GM12878 (cell line): Measurements from ENCODE around the gene LKAAEAR1. TPM values are rescaled to one million over a fixed set of nuclear protein-coding genes. Genes with fewer than 3 reads are reported as not detected.
A peak's percentile ranks its signal among the peaks of the same experiment; 100 is the strongest.

Source experiments
- ATAC-seq: fragments of 200-7000 bp; cut with Tn5 transposase; 3 replicates; pipeline ENCODE4 v1.9.1; 2020; ENCODE audit warnings: mild to moderate bottlenecking, moderate library complexity
- BruUV-seq: library from RNA; stranded (reverse); fragments of 400-500 nt; replicated peaks from 2 replicates; lab custom pipeline; 2021; lab: Mats Ljungman, UMichigan
- CTCF ChIA-PET: fragments of 300-600 bp; sonication (Branson Sonifier 250); formaldehyde crosslinking; extraction: SDS; loops from one replicate; lab custom pipeline; 2021; ENCODE audit warnings: inconsistent platforms; lab: Yijun Ruan, JAX
- POLR2A ChIA-PET: fragments of 350-600 bp; formaldehyde crosslinking; extraction: SDS; loops from one replicate; lab custom pipeline; 2021; ENCODE audit warnings: inconsistent platforms; lab: Charles Lee
- RAD21 ChIA-PET: fragments of 300-600 bp; sonication (Branson Sonifier 250); formaldehyde crosslinking; loops from one replicate; lab custom pipeline; 2023; ENCODE audit warnings: antibody characterized with exemption; ENCODE audit not compliant: unreplicated experiment; lab: Charles Lee
- SMC1A ChIA-PET: fragments of 300-600 bp; sonication (Branson Sonifier 250); formaldehyde crosslinking; loops from one replicate; lab custom pipeline; 2023; ENCODE audit not compliant: unreplicated experiment, uncharacterized antibody; lab: Charles Lee
- DNase-seq: peaks from one replicate; pipeline ENCODE4 v3.0.0-alpha.2; 2011; ENCODE audit warnings: low read depth, low spot score
- FAIRE-seq: peaks from 3 replicates; lab custom pipeline; 2011; peaks lifted over from hg19 to GRCh38; lab: Jason Lieb, UNC
- H2AFZ ChIP-seq: 2 replicates; pipeline ENCODE4 v1.6.0; 2011; ENCODE audit warnings: low read depth, low read length, control low read depth; ENCODE audit not compliant: control insufficient read depth
- H3K27ac ChIP-seq: 2 replicates; pipeline ENCODE4 v1.5.1; 2011; ENCODE audit warnings: control low read depth; ENCODE audit not compliant: control insufficient read depth, insufficient read depth
- H3K27me3 ChIP-seq, 2 experiments: replicated peaks in 1 of 2; 2 replicates each; pipeline versions ENCODE4 v1.6.0 to v1.6.1; 2011; ENCODE audit warnings: low read length in 1 of 2; ENCODE audit not compliant: control insufficient read depth in 2 of 2, insufficient read depth in 2 of 2
- H3K36me3 ChIP-seq, 2 experiments: 2 replicates each; pipeline ENCODE4 v1.5.1; 2011; ENCODE audit warnings: low read length in 1 of 2; ENCODE audit not compliant: control insufficient read depth in 2 of 2, insufficient read depth in 2 of 2
- H3K4me1 ChIP-seq: 2 replicates; pipeline ENCODE4 v1.6.1; 2011; ENCODE audit warnings: mild to moderate bottlenecking, low read length, moderate library complexity, mixed read lengths; ENCODE audit not compliant: control insufficient read depth, insufficient read depth
- H3K4me2 ChIP-seq: 2 replicates; pipeline ENCODE4 v1.6.0; 2011; ENCODE audit warnings: control low read depth; ENCODE audit not compliant: control insufficient read depth, insufficient read depth
- H3K4me3 ChIP-seq: fragments of 200-600 bp; sonication (generic); 2 replicates; pipeline ENCODE4 v1.5.1; 2016
- H3K79me2 ChIP-seq: 2 replicates; pipeline ENCODE4 v1.6.0; 2011; ENCODE audit warnings: low read length; ENCODE audit not compliant: control insufficient read depth, insufficient read depth
- H3K9ac ChIP-seq: 2 replicates; pipeline ENCODE4 v1.8.0; 2011; ENCODE audit warnings: low read length, control low read depth, mixed read lengths; ENCODE audit not compliant: control insufficient read depth, insufficient read depth
- H3K9me3 ChIP-seq: replicated peaks from 3 replicates; pipeline ENCODE4 v1.5.1; 2011; ENCODE audit warnings: mild to moderate bottlenecking, low read length; ENCODE audit not compliant: control insufficient read depth, insufficient read depth
- H4K20me1 ChIP-seq: 2 replicates; pipeline ENCODE4 v1.6.0; 2011; ENCODE audit not compliant: control insufficient read depth, insufficient read depth
- ATF2 ChIP-seq: IDR thresholded peaks from 2 replicates; pipeline ENCODE4 v1.6.1; 2012; ENCODE audit warnings: low read length, inconsistent platforms
- BHLHE40 ChIP-seq, 2 experiments: fragments of 450-650 bp in 1 of 2; IDR thresholded peaks; 2 replicates each; pipeline ENCODE4 v1.6.1; 2011 to 2017; ENCODE audit warnings: low read depth in 2 of 2, borderline replicate concordance in 1 of 2, improper control_type of control experiment in 1 of 2, low read length in 1 of 2, mild to moderate bottlenecking in 1 of 2
- CBX5 ChIP-seq: sonication (generic); IDR thresholded peaks from 2 replicates; pipeline ENCODE4 v1.6.1; 2016; ENCODE audit warnings: low read depth, moderate library complexity, mild to moderate bottlenecking, inconsistent platforms
- EGR1 ChIP-seq, 2 experiments: IDR thresholded peaks; 1 replicate in 1 of 2; 2 replicates in 1 of 2; pipeline ENCODE4 v1.6.1; 2011 to 2012; ENCODE audit warnings: low read depth in 2 of 2, low read length in 2 of 2, borderline replicate concordance in 1 of 2, mild to moderate bottlenecking in 1 of 2, moderate library complexity in 1 of 2
- EP300 ChIP-seq, 2 experiments: fragments of 150-350 bp in 1 of 2; IDR thresholded peaks; 2 replicates each; pipeline ENCODE4 v1.6.1; 2011 to 2012; ENCODE audit warnings: low read depth in 2 of 2, low read length in 2 of 2, borderline replicate concordance in 1 of 2, improper control_type of control experiment in 1 of 2, inconsistent platforms in 1 of 2; ENCODE audit not compliant: control insufficient read depth in 1 of 2
- FOS ChIP-seq: IDR thresholded peaks from 3 replicates; pipeline ENCODE4 v1.6.1; 2011; ENCODE audit warnings: borderline replicate concordance; ENCODE audit not compliant: insufficient read length; ENCODE audit errors: extremely low read depth
- HDGF ChIP-seq: fragments of 450-650 bp; IDR thresholded peaks from 2 replicates; pipeline ENCODE4 v1.6.1; 2016; ENCODE audit warnings: antibody characterized with exemption
- HSF1 ChIP-seq: fragments of 150-350 bp; IDR thresholded peaks from 2 replicates; pipeline ENCODE4 v1.6.1; 2014; ENCODE audit warnings: mild to moderate bottlenecking, low read depth, low read length
- IKZF1 ChIP-seq: fragments of 450-650 bp; conservative IDR thresholded peaks from 2 replicates; pipeline ENCODE4 v1.6.1; 2017; ENCODE audit warnings: antibody characterized with exemption, mild to moderate bottlenecking
- IKZF2 ChIP-seq, 2 experiments: fragments of 450-650 bp; IDR thresholded peaks; 2 replicates each; pipeline ENCODE4 v1.6.1; 2017; ENCODE audit warnings: mild to moderate bottlenecking in 2 of 2, moderate library complexity in 2 of 2
- NFIC ChIP-seq: IDR thresholded peaks from 2 replicates; pipeline ENCODE4 v1.6.1; 2012; ENCODE audit warnings: low read depth, mild to moderate bottlenecking, inconsistent platforms, low read length, moderate library complexity
- NFYB ChIP-seq: IDR thresholded peaks from 2 replicates; pipeline ENCODE4 v1.6.1; 2011; ENCODE audit warnings: low read depth, mild to moderate bottlenecking, low read length, improper control_type of control experiment, moderate library complexity; ENCODE audit not compliant: insufficient read depth
- PBX3 ChIP-seq: IDR thresholded peaks from 2 replicates; pipeline ENCODE4 v1.6.1; 2011; ENCODE audit warnings: mild to moderate bottlenecking, low read depth, low read length, moderate library complexity; ENCODE audit not compliant: insufficient replicate concordance
- PKNOX1 ChIP-seq: fragments of 450-650 bp; IDR thresholded peaks from 2 replicates; pipeline ENCODE4 v1.6.1; 2016; ENCODE audit warnings: mild to moderate bottlenecking
- RFX5 ChIP-seq: IDR thresholded peaks from 2 replicates; pipeline ENCODE4 v1.6.1; 2011; ENCODE audit warnings: low read depth, low read length, improper control_type of control experiment
- SUPT20H ChIP-seq: IDR thresholded peaks from 2 replicates; pipeline ENCODE4 v1.6.1; 2011; ENCODE audit warnings: low read depth, mild to moderate bottlenecking, low read length, moderate library complexity, borderline replicate concordance; ENCODE audit not compliant: control insufficient read depth
- YBX1 ChIP-seq: fragments of 450-650 bp; IDR thresholded peaks from 2 replicates; pipeline ENCODE4 v1.6.1; 2016; ENCODE audit warnings: antibody characterized with exemption
- WGBS: methylation state at CpG from one replicate; pipeline ENCODE4 v1.1.6; 2016; ENCODE audit warnings: low lambda C conversion rate; ENCODE audit not compliant: insufficient replicate concordance, insufficient coverage; ENCODE audit errors: missing lambda C conversion rate; 5-methylcytosine and 5-hydroxymethylcytosine counted together
- in situ Hi-C: fragments of 300-500 bp; cut with MboI; formaldehyde crosslinking; loops from 9 replicates; pipeline ENCODE4 v1.14.3; 2018; ENCODE audit warnings: mixed read lengths
- intact Hi-C: fragments of 100-400 bp; cut with micrococcal nuclease; formaldehyde crosslinking; loops from one replicate; pipeline ENCODE4 v1.14.2; 2022; ENCODE audit not compliant: unreplicated experiment
- polyA plus RNA-seq, 11 experiments: library from polyadenylated mRNA; depleted of rRNA in 4 of 11; unstranded in 6 of 11; stranded (reverse) in 5 of 11; fragments of >200 nt; fragmentation: Nextera tagmentation in 4 of 11; fragmentation: Illumina TruSeq in 1 of 11; extraction: Ambion mirVana in 4 of 11; extraction: Trizol in 1 of 11; gene quantifications; 1 replicate in 1 of 11; 2 replicates in 10 of 11; pipeline versions ENCODE4 v1.2.1 to v1.2.3, GENCODE V29; 2011 to 2016; ENCODE audit warnings: inconsistent platforms in 2 of 11, missing spikeins in 2 of 11, low read depth in 1 of 11
- total RNA-seq, 4 experiments: library from RNA; depleted of rRNA in 3 of 4; stranded (reverse); fragments of >200 nt in 3 of 4; fragmentation: Illumina TruSeq in 1 of 4; extraction: Trizol in 1 of 4; gene quantifications; 2 replicates each; pipeline versions ENCODE4 v1.2.1 to v1.2.3, GENCODE V29; 2013 to 2021

Gene LKAAEAR1
- total and polyA plus RNA-seq, 10 of the 15 experiments (the other 5 are each of a cell fraction or from before 2014, with no cell fraction given) = not detected

GRCh38 chr20:64100566-64100888 lies 16.3 kb upstream of the LKAAEAR1 start:
- BruUV-seq = no TSS peak
- Histone ChIP-seq H3K4me1 (peaks cover 16% of the 10 kb centered on the region), H3K9me3 (no peaks in the 10 kb centered on the region), H3K27ac (no peak overlapping the region), H3K4me3 (no peak overlapping the region), H3K36me3 (no peaks in the 10 kb centered on the region), H3K4me2 (no peak overlapping the region), H3K79me2 (no peaks in the 10 kb centered on the region), H3K9ac (no peak overlapping the region), H4K20me1 (no peaks in the 10 kb centered on the region), H2AFZ (no peak overlapping the region), H3K27me3 (peaks cover 4 to 11% of the 10 kb centered on the region in 2 experiments; a peak in 3 of 4 replicates)
- DNase-seq = no peak
- 2% methylated on average over 4 of the region's 4 CpGs for WGBS
- ChIA-PET POLR2A (no interaction called here), RAD21 (interaction anchor here (0.7 to 1.9 kb wide), 7 partner anchors 9 to 120 kb away, joined by 3 to 7 read pairs (median 5); partner anchors contain the start of genes LKAAEAR1, OPRL1, RGS19 and SAMD10), SMC1A (interaction anchor here (1.6 to 1.7 kb wide), 2 partner anchors 20 kb away, joined by 5 to 7 read pairs; partner anchors contain the start of genes OPRL1 and RGS19), CTCF (interaction anchor here (0.8 to 2.6 kb wide), 6 partner anchors 10 to 22 kb away, joined by 3 to 7 read pairs (median 4); partner anchors contain the start of gene LKAAEAR1)
- no peak for FAIRE-seq
- intact Hi-C loops (no loop called here), in situ Hi-C loops (no loop called here)
- peak; percentile 9; the same call in 2 of the 3 replicates for ATAC-seq
- no peak for TF ChIP-seq NFIC
- TF ChIP-seq NFYB = no peak
- TF ChIP-seq CBX5 = no peak
- no peak for TF ChIP-seq RFX5
- no peak for TF ChIP-seq FOS
- no peak for TF ChIP-seq PBX3
- no peak for TF ChIP-seq YBX1
- no peak for TF ChIP-seq IKZF2 (IDR thresholded peaks at IDR 0.05)
- no peak for TF ChIP-seq ATF2
- TF ChIP-seq HSF1 = no peak
- no peak for TF ChIP-seq SUPT20H
- TF ChIP-seq EGR1 (IDR thresholded peaks at IDR 0.05; ENCODE audit: borderline replicate concordance in 1 of 2, low read depth in 2 of 2, low read length in 2 of 2) = no peak
- 0 out of 4 replicates have a peak, but pooled peaks of 1 of the 2 experiments have one; percentile 34 for TF ChIP-seq BHLHE40 (IDR thresholded peaks at IDR 0.05; ENCODE audit: borderline replicate concordance in 1 of 2, low read depth in 2 of 2, low read length in 1 of 2)
- TF ChIP-seq EP300 (IDR thresholded peaks at IDR 0.05; ENCODE audit: borderline replicate concordance in 1 of 2, control insufficient read depth in 1 of 2, low read depth in 2 of 2, low read length in 2 of 2) = 0 out of 4 replicates have a peak, but pooled peaks of 1 of the 2 experiments have one; percentile 23
- no peak for TF ChIP-seq PKNOX1
- TF ChIP-seq HDGF = no peak
- peak; percentile 17 for TF ChIP-seq IKZF1
